ENCODE data around the gene TMEM244. TPM values are rescaled to one million over a fixed set of nuclear protein-coding genes. Genes with fewer than 3 reads are reported as not detected.
"Not testable (repeated sequence)": the region's sequence is repeated elsewhere in the genome, so short reads cannot be mapped to it uniquely, and the experiment has no call there.

TMEM244 gene
- total RNA-seq, 3 donors from 2014 or later = not detected

DNA sequence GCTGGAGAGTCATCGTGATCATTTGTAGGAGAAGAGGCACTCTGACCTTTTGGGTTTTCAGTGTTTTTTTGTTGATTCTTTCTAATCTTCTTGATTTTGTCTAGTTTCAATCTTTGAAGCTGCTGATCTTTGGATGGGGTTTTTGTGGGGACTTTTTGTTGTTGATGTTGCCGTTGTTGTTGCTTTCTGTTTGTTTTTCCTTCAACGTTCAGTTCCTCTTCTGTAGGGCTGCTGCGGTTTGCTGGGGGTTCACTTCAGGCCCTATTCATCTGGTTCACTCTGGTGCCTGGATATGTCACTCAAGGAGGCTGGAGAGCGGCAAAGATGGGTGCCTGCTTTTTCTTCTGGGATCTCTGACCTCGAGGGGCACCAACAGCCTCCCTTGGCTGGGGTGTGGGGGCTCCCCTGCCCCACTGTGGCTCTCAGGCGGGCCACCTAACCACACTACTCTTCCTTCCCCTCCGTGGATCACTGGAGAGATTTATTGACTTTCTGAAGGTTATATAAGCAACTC, 21.5 kb upstream of the TMEM244 start:
- Histone ChIP-seq H3K4me3 (no peak overlapping the region), H3K27me3 (no peaks in the 10 kb centered on the region), H3K27ac (no peak overlapping the region), H3K36me3 (no peaks in the 10 kb centered on the region), H3K4me1 (no peaks in the 10 kb centered on the region), H3K9me3 (no peaks in the 10 kb centered on the region)
- TF ChIP-seq, protein P1, sequence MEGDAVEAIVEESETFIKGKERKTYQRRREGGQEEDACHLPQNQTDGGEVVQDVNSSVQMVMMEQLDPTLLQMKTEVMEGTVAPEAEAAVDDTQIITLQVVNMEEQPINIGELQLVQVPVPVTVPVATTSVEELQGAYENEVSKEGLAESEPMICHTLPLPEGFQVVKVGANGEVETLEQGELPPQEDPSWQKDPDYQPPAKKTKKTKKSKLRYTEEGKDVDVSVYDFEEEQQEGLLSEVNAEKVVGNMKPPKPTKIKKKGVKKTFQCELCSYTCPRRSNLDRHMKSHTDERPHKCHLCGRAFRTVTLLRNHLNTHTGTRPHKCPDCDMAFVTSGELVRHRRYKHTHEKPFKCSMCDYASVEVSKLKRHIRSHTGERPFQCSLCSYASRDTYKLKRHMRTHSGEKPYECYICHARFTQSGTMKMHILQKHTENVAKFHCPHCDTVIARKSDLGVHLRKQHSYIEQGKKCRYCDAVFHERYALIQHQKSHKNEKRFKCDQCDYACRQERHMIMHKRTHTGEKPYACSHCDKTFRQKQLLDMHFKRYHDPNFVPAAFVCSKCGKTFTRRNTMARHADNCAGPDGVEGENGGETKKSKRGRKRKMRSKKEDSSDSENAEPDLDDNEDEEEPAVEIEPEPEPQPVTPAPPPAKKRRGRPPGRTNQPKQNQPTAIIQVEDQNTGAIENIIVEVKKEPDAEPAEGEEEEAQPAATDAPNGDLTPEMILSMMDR (IDR thresholded peaks at IDR 0.05) = no peak
- no peak for DNase-seq (ENCODE audit: low spot score in 2 of 2)
- intact Hi-C loops (cut with DNase I; ENCODE audit: low total_unique reads) = no loop called here

DNA sequence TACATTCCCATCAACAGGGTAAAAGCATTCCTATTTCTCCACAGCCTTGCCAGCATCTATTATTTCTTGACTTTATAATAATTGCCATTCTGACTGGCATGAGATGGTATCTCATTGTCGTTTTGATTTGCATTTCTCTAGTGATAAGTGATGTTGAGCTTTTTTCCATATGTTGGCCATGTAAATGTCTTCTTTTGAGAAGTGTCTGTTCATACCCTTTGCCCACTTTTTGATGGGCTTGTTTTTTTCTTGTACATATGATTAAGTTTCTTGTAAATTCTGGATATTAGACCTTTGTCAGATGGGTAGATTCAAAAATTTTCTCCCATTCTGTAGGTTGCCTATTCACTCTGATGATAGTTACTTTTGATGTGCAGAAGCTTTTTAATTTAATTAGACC, 16.8 kb upstream of the TMEM244 start:
- H3K4me3 ChIP-seq; H3K27me3 ChIP-seq; H3K27ac ChIP-seq; H3K36me3 ChIP-seq; H3K4me1 ChIP-seq; DNase-seq (ENCODE audit: low spot score in 2 of 2); H3K9me3 ChIP-seq; intact Hi-C loops (cut with DNase I; ENCODE audit: low total_unique reads): not testable (repeated sequence)

DNA sequence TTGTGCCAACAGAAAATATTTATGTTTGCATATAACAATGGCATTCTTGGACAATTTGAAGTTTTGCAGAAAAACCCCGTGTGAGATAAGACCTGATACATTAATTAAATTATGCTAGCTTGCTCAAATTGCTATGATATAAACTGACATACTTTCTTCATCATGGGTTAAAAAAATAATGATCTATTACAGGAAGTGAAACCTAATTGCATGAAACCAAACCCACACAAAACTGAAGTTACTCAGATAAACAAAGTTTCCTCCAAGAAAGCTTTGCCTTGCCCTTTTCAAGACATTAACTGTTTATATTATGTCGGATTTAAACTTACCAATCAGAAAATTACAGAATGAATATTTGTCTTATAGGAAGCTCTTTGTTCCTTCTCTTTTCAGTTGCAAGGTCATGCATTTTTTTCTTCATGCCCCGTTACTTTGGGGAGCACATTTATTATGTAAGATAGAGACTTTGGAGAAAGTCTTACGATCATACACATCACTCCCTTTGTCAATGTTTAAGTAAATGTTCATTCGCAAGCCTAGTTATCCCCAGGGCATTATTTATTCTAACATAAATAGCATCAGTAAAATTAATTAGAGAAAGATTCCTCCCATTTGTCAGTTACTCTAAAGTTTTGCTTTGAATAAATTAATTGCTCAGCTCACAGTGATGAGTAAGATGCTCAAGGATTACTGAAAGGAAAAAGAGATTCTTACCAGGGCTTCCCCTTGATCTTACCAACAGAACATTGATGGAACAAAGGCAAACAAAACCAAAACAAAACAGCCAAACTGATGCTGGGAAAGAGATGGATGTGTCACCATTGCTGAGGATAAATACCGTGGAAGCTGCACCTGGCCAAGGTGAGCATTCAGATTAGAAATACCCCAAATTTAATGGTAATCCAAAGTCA, 14.8 kb upstream of the TMEM244 start:
- intact Hi-C loops (cut with DNase I; ENCODE audit: low total_unique reads) = no loop called here
- no peaks in the 10 kb centered on the region for H3K27me3 ChIP-seq
- no peak overlapping the region for H3K27ac ChIP-seq
- no peak overlapping the region for H3K4me3 ChIP-seq
- no peaks in the 10 kb centered on the region for H3K36me3 ChIP-seq
- TF ChIP-seq POLR2AphosphoS5 (IDR thresholded peaks at IDR 0.05) (no peak), POLR2A (IDR thresholded peaks at IDR 0.05) (no peak)
- TF ChIP-seq, protein P1 (IDR thresholded peaks at IDR 0.05) = no peak
- H3K4me1 ChIP-seq = no peaks in the 10 kb centered on the region
- no peak for DNase-seq (ENCODE audit: low spot score in 2 of 2)
- no peaks in the 10 kb centered on the region for H3K9me3 ChIP-seq

DNA sequence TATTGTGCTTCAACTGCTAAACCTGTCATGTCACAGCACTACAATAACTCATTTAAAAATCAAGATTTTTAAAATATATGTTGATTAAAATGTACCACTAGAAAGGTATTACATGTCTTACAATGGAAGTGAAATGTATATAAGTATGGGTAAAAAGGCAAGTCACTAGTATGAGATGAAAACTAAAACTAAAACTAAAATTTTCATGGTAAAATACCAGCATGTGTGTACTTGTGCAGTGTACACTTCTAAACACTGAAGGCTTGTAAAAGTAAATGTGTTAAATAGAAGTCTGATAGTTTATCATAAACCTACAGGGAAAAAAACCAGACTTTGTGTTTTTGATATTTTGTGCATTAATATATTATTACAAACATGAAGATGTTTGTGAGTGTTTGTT, 13.7 kb upstream of the TMEM244 start:
- no peak for DNase-seq (ENCODE audit: low spot score in 2 of 2)
- Histone ChIP-seq H3K9me3 (no peaks in the 10 kb centered on the region), H3K27me3 (no peaks in the 10 kb centered on the region), H3K4me1 (no peaks in the 10 kb centered on the region), H3K4me3 (no peak overlapping the region), H3K36me3 (no peaks in the 10 kb centered on the region), H3K27ac (no peak overlapping the region)
- intact Hi-C loops (cut with DNase I; ENCODE audit: low total_unique reads) = no loop called here
- TF ChIP-seq, protein P1 (IDR thresholded peaks at IDR 0.05) = no peak
- TF ChIP-seq POLR2A (IDR thresholded peaks at IDR 0.05) (no peak), POLR2AphosphoS5 (IDR thresholded peaks at IDR 0.05) (no peak)

DNA sequence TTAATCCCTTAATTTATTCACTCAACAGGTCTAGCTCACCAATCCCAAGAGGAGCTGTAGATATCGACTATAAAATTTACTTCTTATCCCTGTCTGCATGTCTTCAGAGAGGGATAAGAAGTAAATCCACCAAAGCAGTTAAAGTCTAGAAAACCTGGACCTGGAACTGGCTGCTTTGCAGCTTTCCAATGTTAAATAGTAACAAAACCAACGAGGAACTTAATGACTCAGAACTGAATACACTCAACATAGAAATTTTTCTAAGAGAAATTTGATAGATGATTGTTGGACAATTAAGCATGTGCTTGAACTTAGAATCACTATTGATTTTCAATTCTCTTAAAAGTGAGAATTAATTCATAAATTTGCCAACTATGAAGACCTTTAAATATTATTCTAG, 11.5 kb upstream of the TMEM244 start:
- H3K27me3 ChIP-seq = no peaks in the 10 kb centered on the region
- H3K36me3 ChIP-seq = no peaks in the 10 kb centered on the region
- H3K4me1 ChIP-seq = no peaks in the 10 kb centered on the region
- no peak overlapping the region for H3K4me3 ChIP-seq
- no peaks in the 10 kb centered on the region for H3K9me3 ChIP-seq
- no peak for DNase-seq (ENCODE audit: low spot score in 2 of 2)
- intact Hi-C loops (cut with DNase I; ENCODE audit: low total_unique reads) = no loop called here
- H3K27ac ChIP-seq = no peak overlapping the region
- TF ChIP-seq POLR2AphosphoS5 (IDR thresholded peaks at IDR 0.05) (no peak), POLR2A (IDR thresholded peaks at IDR 0.05) (no peak)
- TF ChIP-seq, protein P1 (IDR thresholded peaks at IDR 0.05) = no peak

All from breast epithelium (tissue), 4 donors.